NK-92 (cell line): ENCODE results near the gene DUOXA1.

Experiments
- DNase-seq: peaks from one replicate; lab custom pipeline; 2025; ENCODE audit not compliant: unreplicated experiment; lab: John Stamatoyannopoulos, UW

Gene DUOXA1, protein sequence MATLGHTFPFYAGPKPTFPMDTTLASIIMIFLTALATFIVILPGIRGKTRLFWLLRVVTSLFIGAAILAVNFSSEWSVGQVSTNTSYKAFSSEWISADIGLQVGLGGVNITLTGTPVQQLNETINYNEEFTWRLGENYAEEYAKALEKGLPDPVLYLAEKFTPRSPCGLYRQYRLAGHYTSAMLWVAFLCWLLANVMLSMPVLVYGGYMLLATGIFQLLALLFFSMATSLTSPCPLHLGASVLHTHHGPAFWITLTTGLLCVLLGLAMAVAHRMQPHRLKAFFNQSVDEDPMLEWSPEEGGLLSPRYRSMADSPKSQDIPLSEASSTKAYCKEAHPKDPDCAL

GRCh38 chr15:45129651-45130129 is at the start of gene DUOXA1, which contains the start of gene DUOX1:
Gene DUOXA1 (minus strand): TSS chr15:45129879. CDS start chr15:45123014, 6,865 bp downstream.
Gene DUOX1 (plus strand): TSS chr15:45129994. CDS start chr15:45131967, 1,973 bp downstream.
- DNase-seq: no peak

GRCh38 chr15:45177285-45177684 is 47.6 kb upstream of the DUOXA1 start:
- no peak for DNase-seq

GRCh38 chr15:45174577-45174976 is 44.9 kb upstream of the DUOXA1 start:
- no peak for DNase-seq

DNA sequence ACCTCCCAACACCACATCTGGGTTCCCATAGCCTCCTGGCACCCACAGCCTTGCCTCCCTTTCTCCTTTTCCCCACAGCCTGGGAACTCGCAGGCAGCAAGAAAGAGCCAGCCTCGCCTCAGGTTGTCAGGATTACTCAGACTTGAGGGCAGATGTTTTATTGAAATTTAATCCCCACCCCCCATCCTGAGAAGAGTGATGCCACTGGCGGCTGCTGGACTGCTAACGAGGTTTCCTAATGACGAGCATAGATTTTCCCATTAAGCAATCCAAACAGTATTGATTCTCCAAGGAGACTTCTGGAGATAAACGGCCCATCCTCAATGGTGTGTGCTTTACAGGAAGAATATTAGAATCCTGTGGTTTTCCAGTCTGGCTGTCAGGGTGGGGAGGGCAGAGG is 44.4 kb upstream of the DUOXA1 start:
- DNase-seq: no peak

- no peak for DNase-seq
Observed at GRCh38 chr15:45171912-45172311, 42.2 kb upstream of the DUOXA1 start.

DNA sequence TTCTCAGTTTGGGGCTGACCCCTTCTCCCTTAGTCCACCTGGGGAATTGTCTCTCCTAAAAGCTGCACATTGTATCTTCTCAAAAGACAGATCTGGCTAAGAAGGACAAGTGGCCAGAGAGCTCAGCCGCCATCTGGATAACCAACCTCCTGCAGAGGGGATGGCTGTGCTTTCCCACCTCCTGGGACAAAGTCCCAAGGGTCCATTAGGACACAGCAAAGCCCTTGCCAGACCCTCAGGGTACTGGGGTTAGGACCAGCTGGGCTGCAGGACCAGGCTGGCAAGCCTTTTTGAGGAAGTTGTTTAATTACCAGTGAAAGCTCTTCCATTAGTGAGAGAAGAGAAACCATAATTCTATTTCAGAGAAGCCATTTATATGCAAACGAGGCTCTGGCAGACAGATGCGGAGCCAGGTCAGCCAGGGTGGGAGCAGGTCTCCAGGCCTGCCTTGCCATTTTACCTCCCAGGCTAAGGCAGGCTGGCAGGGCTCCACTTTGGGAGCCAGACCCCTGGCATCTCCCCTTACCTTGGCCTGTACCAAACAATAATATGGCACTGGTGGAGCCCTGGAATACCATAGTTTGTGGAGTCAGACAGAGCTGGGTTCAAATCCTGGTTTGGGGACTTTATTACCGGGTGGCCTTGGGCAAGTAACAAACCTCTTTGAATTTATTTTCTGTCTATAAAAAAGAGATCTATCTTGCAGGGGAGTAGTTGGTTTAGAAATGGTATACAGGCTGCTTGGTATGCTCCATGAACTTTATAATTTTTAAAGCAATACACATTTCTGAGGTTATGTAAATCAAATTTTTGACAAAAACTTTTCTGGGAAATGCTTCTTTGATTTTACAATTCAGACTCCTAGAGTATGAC is 40.2 kb upstream of the DUOXA1 start:
- DNase-seq: no peak

DNA sequence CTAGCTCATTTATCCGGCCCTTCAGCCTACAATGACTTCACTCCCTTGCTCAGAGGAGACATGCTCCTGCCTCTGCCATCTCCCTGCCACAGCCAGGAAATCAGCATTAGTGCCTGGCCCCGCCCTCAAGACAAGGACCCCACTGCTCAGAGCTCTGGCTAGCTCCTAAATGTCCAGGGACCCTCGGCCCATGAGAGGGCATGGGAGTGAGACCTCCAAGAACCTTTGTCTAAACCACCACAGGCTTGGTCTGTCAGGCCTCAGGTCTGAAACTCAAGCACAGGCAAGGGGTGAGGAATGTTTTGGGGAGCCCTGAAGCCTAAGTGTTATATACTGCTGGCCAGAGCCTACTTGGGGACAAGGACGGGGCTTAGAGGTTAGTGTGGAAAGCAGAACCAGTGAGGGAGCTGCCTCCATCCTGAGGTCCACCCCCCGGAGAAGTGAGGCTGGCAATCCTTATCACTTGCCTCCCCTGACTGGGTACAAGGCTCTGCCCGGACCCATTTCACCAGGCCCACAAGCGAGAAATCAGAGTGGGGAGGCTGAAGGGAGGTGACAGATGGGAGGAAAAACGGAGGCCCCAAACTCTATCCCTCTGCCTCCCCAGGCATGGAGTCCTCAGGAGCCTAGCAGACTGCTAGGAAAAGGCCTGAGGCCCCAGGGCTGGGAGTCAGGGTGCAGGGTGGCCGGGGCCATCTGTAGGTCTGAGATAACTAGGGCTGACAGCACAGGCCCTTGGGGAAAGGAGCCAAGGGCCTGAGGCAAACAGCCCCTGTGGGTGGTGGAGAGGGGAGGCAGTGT is 39.3 kb upstream of the DUOXA1 start:
- no peak for DNase-seq

GRCh38 chr15:45168286-45168685 is 38.6 kb upstream of the DUOXA1 start:
- DNase-seq: no peak

DNA sequence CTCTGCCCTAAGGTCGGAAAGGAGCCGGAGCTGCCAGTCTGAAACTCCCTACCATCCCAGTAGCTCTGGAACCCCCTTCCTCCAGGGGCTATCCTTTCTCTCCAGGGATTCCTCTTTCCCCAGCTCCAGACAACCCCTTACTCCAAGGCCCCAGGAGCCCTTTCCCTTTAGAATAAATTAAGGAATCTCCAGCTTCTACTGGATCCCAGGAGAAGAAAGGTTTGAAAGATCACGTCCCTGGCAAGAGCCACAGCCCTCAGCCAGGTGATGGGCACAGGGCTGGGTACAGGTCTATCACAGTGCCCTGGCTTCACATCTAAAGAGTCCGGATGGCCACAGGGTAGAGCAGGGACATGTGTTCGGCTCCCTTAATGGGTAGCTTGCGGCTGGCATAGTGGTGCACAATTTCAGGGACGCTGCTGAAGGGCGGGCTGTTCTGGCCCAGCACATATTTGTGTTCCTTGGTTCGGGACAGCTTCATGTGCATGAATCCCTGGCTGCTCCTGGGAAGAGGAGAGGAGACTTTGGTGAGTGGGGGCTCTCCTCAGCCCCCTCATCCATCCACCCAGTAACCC is 38.0 kb upstream of the DUOXA1 start:
- no peak for DNase-seq

- no peak for DNase-seq
Observed at GRCh38 chr15:45166834-45167630, 37.4 kb upstream of the DUOXA1 start.

GRCh38 chr15:45165536-45165935 is 35.9 kb upstream of the DUOXA1 start:
- DNase-seq: no peak

- no peak for DNase-seq
Observed at GRCh38 chr15:45164914-45165313, 35.2 kb upstream of the DUOXA1 start.

- no peak for DNase-seq
Observed at GRCh38 chr15:45163508-45163856, 33.8 kb upstream of the DUOXA1 start.

DNA sequence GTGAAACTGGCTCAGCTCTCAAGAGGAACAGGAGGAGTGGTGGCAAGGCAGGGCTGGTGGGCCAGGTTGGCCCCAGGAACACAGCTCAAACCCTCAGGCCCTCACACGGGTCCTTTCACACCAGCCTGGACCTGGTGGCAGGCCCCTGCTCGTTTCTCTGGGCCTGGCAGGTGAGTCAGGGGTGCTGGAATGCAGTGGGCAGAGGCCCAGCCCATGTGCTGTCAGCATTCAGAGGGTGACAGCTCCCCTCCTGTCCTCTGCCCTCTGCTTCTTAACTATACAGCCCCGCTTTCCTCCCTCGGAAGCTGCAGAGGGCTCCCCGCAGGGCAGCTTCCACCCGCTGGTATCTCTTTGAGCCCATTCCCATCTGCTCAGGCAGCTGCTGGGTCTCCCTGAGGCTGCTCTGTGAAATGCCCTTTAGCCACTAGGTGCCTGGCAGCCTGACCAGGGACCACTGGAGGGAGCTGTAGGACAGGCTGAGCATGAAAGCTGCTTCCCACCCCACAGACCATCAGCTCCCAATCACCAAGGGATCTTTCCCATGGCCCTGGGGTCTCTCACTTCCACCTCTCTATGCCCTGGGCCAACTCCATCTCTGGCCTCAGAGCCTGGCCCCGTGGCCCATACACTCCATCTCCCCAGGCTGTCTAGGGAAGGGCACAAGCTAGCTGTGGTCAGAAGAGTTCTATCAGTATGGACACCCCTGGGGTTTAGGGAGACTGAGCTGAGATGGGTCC is 33.3 kb upstream of the DUOXA1 start:
- no peak for DNase-seq

DNA sequence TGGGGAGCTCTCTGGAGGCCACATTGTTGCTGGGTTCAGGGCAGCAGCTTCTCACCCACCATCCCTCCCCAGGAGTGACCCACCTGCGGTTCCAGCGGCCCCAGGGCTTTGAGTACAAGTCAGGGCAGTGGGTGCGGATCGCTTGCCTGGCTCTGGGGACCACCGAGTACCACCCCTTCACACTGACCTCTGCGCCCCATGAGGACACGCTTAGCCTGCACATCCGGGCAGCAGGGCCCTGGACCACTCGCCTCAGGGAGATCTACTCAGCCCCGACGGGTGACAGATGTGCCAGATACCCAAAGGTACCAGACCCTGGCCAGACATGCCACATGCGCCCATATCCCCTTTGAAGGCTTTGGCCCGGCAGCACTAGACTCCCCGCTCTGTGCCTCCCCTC is 32.0 kb upstream of the DUOXA1 start:
- no peak for DNase-seq

DNA sequence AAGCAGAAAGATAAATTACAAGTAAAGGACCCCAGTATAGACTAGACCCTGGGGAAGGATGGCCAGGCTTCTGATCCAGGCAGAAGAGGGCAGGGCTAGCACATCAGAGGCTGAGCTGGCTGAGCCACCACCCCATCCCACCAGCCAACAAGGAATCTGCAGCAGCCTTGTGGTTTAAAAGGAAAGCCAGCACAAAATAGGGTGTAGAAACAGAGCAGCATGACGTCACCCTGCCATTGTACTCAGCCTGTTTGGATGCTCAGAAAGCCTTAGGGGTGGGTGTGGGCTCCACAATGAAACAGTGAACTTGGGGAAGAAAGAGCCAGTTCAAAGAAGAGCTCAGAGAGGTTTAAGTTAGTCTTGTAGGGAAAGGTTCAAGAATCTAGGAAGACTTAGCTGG is 28.3 kb upstream of the DUOXA1 start:
- DNase-seq: no peak

DNA sequence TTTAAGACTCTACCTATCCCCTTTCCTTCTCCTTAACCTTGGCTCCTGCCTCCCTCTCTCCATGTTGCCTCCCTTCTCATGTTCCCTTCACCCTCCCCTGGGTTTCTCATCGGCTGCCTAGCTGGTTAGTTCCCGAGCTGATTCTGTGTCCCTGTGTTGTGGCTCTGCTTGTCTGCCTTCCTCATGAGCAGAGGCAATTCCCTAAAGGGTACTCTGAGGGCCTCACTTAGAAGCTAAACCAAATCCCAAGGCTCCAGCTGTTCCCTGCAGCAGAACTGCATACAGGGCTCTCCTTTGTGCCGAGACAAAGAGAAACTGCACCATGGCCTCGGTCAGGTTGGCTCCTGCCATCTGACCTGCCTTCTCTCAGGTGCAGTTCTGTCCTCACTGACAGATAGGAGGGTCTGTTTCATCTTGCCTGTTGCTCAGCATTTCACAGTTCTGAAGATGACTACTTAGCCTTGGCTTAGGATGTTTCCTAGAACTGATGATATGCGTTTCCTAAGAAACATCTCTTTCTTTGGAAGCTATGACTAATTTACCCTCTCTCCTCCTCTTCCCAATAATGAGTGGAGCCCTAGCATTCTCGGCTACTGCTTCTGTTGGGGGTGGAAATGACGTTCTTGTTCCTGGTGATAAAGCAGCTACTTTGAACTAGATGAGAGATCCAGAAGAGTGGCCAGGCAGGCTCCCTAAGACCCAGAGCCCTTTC is 27.2 kb upstream of the DUOXA1 start:
- DNase-seq: no peak

GRCh38 chr15:45155739-45156138 is 26.1 kb upstream of the DUOXA1 start:
- DNase-seq: no peak
